Activated naive CD4-positive, alpha-beta T cell (primary cell): ENCODE data around the gene BRD7.

Source experiments
- DNase-seq, 4 experiments: peaks; one replicate each; lab custom pipeline; 2025; lab: John Stamatoyannopoulos, UW

BRD7 gene

GRCh38 chr16:50271148-50272041 is 97.4 kb downstream of the BRD7 start:
- no peak for DNase-seq

- no peak for DNase-seq
Observed at GRCh38 chr16:50270510-50271147, 98.2 kb downstream of the BRD7 start.

GRCh38 chr16:50269769-50270509 is 98.8 kb downstream of the BRD7 start:
- DNase-seq, result no peak

GRCh38 chr16:50269061-50269705 is 99.6 kb downstream of the BRD7 start:
- no peak for DNase-seq

GRCh38 chr16:50268352-50268751 is 100.4 kb downstream of the BRD7 start:
- no peak for DNase-seq

GRCh38 chr16:50267651-50268050 is 101.1 kb downstream of the BRD7 start:
- DNase-seq, result no peak

- no peak for DNase-seq
Observed at GRCh38 chr16:50267151-50267631, 101.6 kb downstream of the BRD7 start.

GRCh38 chr16:50266337-50267091 is 102.3 kb downstream of the BRD7 start, which contains the start of gene ADCY7:
ADCY7 (plus strand) TSS chr16:50266551; CDS start chr16:50288180, 21,629 bp downstream.
- DNase-seq, result peak; percentile 47 to 81 (median 66)
